Colonic mucosa (tissue), 4 donors: ENCODE results near the gene SERINC2. TPM values are rescaled to one million over a fixed set of nuclear protein-coding genes. Genes with fewer than 3 reads are reported as not detected.

ENCODE experiments used
- DNase-seq: peaks from one replicate; pipeline ENCODE4 v3.0.0-alpha.2; 2020
- H3K27ac ChIP-seq: fragments of 200-600 bp; one replicate; pipeline ENCODE4 v1.8.0; 2021
- H3K27me3 ChIP-seq: fragments of 200-600 bp; one replicate; pipeline ENCODE4 v1.8.0; 2021
- H3K36me3 ChIP-seq: fragments of 200-600 bp; one replicate; pipeline ENCODE4 v1.8.0; 2021
- H3K4me1 ChIP-seq: fragments of 200-600 bp; one replicate; pipeline ENCODE4 v1.8.0; 2021; ENCODE audit warnings: mild to moderate bottlenecking
- H3K4me3 ChIP-seq: fragments of 200-600 bp; one replicate; pipeline ENCODE4 v1.8.0; 2021
- H3K9ac ChIP-seq, 2 donors: one replicate each; pipeline ENCODE4 v1.7.0; 2013; ENCODE audit warnings: control low read depth in 2 of 2, low read depth in 2 of 2, low read length in 2 of 2
- H3K9me3 ChIP-seq: fragments of 200-600 bp; one replicate; pipeline ENCODE4 v1.8.0; 2021
- CTCF ChIP-seq: fragments of 200-600 bp; IDR thresholded peaks from one replicate; pipeline ENCODE4 v1.8.0; 2022; ENCODE audit warnings: antibody characterized with exemption, mild to moderate bottlenecking
- intact Hi-C: fragments of 100-400 bp; cut with DNase I; formaldehyde crosslinking; loops from one replicate; pipeline ENCODE4 v1.14.1; 2022
- total RNA-seq, 2 donors: library from RNA; stranded (reverse); fragmentation: NEBNext Ultra II Directional in 1 of 2; extraction: Animal tissue kit (Norgen Biotek cat#: 25700) in 1 of 2; gene quantifications; one replicate each; pipeline ENCODE4 v1.2.1, GENCODE V29; 2021
- donor health status: healthy.
- donor health status: DM: no; HTN: no; CAD: no.
- donor health status: DM: no; HTN: no; CAD: no.

Gene SERINC2
- total RNA-seq, 2 donors from 2014 or later: 203 to 212 TPM

GRCh38 chr1:31441970-31442647 lies 29.1 kb downstream of the SERINC2 start:
- intact Hi-C loops: no loop called here
- Histone ChIP-seq H3K4me1 (peaks cover 5% of the 10 kb centered on the region), H3K27me3 (no peaks in the 10 kb centered on the region), H3K36me3 (no peaks in the 10 kb centered on the region), H3K9me3 (no peaks in the 10 kb centered on the region), H3K27ac (no peak overlapping the region), H3K4me3 (no peak overlapping the region), H3K9ac (no peak overlapping the region)
- TF ChIP-seq CTCF: no peak
- DNase-seq: no peak

- Histone ChIP-seq H3K27ac (no peak overlapping the region), H3K9me3 (no peaks in the 10 kb centered on the region), H3K4me3 (no peak overlapping the region), H3K27me3 (no peaks in the 10 kb centered on the region), H3K4me1 (peaks cover 5% of the 10 kb centered on the region), H3K36me3 (no peaks in the 10 kb centered on the region), H3K9ac (no peak overlapping the region)
- DNase-seq: no peak
- TF ChIP-seq CTCF: no peak
- intact Hi-C loops: no loop called here
Measured at GRCh38 chr1:31442648-31442994, 29.6 kb downstream of the SERINC2 start.

- no peaks in the 10 kb centered on the region for H3K9me3 ChIP-seq
- H3K4me1 ChIP-seq: peaks cover 5% of the 10 kb centered on the region
- no peak for DNase-seq
- no peak overlapping the region for H3K4me3 ChIP-seq
- H3K27me3 ChIP-seq: no peaks in the 10 kb centered on the region
- no peak for TF ChIP-seq CTCF
- H3K36me3 ChIP-seq: no peaks in the 10 kb centered on the region
- no peak overlapping the region for H3K9ac ChIP-seq
- no peak overlapping the region for H3K27ac ChIP-seq
- intact Hi-C loops: no loop called here
Measured at GRCh38 chr1:31443673-31444072, 30.7 kb downstream of the SERINC2 start.

GRCh38 chr1:31444725-31445448 lies 31.9 kb downstream of the SERINC2 start:
- Histone ChIP-seq H3K27ac (peak overlapping the region; percentile 81), H3K4me1 (peaks cover 5% of the 10 kb centered on the region), H3K9me3 (no peaks in the 10 kb centered on the region), H3K27me3 (no peaks in the 10 kb centered on the region), H3K9ac (peak overlapping the region in 1 of 2 donors; percentile 14), H3K36me3 (no peaks in the 10 kb centered on the region), H3K4me3 (no peak overlapping the region)
- TF ChIP-seq CTCF: no peak
- intact Hi-C loops: no loop called here
- peak; percentile 96 for DNase-seq

- no peak for TF ChIP-seq CTCF
- no peak overlapping the region for H3K27ac ChIP-seq
Measured at GRCh38 chr1:31445951-31446350, 32.9 kb downstream of the SERINC2 start.

More at GRCh38 chr1:31445951-31446350, 32.9 kb downstream of the SERINC2 start:
- Histone ChIP-seq H3K4me3 (no peak overlapping the region), H3K4me1 (peaks cover 5% of the 10 kb centered on the region), H3K9me3 (no peaks in the 10 kb centered on the region), H3K9ac (no peak overlapping the region), H3K36me3 (no peaks in the 10 kb centered on the region), H3K27me3 (no peaks in the 10 kb centered on the region)
- DNase-seq: no peak
- intact Hi-C loops: no loop called here
